HepG2 (cell line): ENCODE measurements around the gene RIN3. TPM values are rescaled to one million over a fixed set of nuclear protein-coding genes. Genes with fewer than 3 reads are reported as not detected.

Experiments
- ATAC-seq: fragments of 200-7000 bp; cut with Tn5 transposase; 3 replicates; pipeline ENCODE4 v1.9.1; 2020; ENCODE audit warnings: mild to moderate bottlenecking, moderate library complexity
- BruUV-seq: library from RNA; stranded (reverse); fragments of 400-500 nt; replicated peaks from 2 replicates; lab custom pipeline; 2021; lab: Mats Ljungman, UMichigan
- CTCF ChIA-PET: fragments of 300-600 bp; formaldehyde crosslinking; extraction: SDS; loops from one replicate; lab custom pipeline; 2021; ENCODE audit warnings: low total read pairs, inconsistent platforms, low intra/inter-chr PET ratio; lab: Yijun Ruan, JAX
- POLR2A ChIA-PET: fragments of 350-600 bp; sonication (Branson Sonifier 250); formaldehyde crosslinking; loops from one replicate; lab custom pipeline; 2020; ENCODE audit warnings: antibody characterized with exemption, inconsistent platforms; lab: Yijun Ruan, JAX
- DNase-seq: peaks from one replicate; pipeline ENCODE4 v3.0.0-alpha.2; 2015; ENCODE audit warnings: low spot score
- FAIRE-seq: peaks from 3 replicates; lab custom pipeline; 2011; peaks lifted over from hg19 to GRCh38; lab: Jason Lieb, UNC
- H2AFZ ChIP-seq: one replicate; pipeline ENCODE4 v1.6.1; 2011; ENCODE audit warnings: low read length, inconsistent platforms
- H3K27ac ChIP-seq: fragments of 300-600 bp; 3 replicates; pipeline ENCODE4 v1.8.0; 2011; ENCODE audit warnings: mixed run types, mild to moderate bottlenecking, mixed read lengths, low read length, inconsistent platforms; ENCODE audit not compliant: insufficient read depth; ENCODE audit errors: extremely low read length
- H3K27me3 ChIP-seq, 2 experiments: fragments of 200-600 bp in 1 of 2; 2 replicates in 1 of 2; 3 replicates in 1 of 2; pipeline versions ENCODE4 v1.6.0 to v1.8.0; 2011; ENCODE audit warnings: low read length in 2 of 2, mild to moderate bottlenecking in 2 of 2, moderate library complexity in 2 of 2, inconsistent platforms in 1 of 2; ENCODE audit not compliant: insufficient read depth in 2 of 2, control insufficient read depth in 1 of 2
- H3K36me3 ChIP-seq, 2 experiments: fragments of 200-600 bp in 1 of 2; replicated peaks in 1 of 2; 2 replicates in 1 of 2; 3 replicates in 1 of 2; pipeline versions ENCODE4 v1.5.1 to v1.8.0; 2011; ENCODE audit warnings: low read length in 2 of 2, inconsistent platforms in 1 of 2; ENCODE audit not compliant: insufficient read depth in 2 of 2, control insufficient read depth in 1 of 2
- H3K4me1 ChIP-seq: 2 replicates; pipeline ENCODE4 v1.5.1; 2012; ENCODE audit warnings: low read length, inconsistent platforms; ENCODE audit not compliant: insufficient read depth
- H3K4me2 ChIP-seq: 2 replicates; pipeline ENCODE4 v1.6.0; 2011; ENCODE audit warnings: low read depth, low read length, inconsistent platforms
- H3K4me3 ChIP-seq, 3 experiments: fragments of 200-600 bp in 1 of 3; sonication (generic), shearing (Covaris generic) in 1 of 3; replicated peaks in 1 of 3; 2 replicates each; pipeline ENCODE4 v1.5.1; 2011 to 2016; ENCODE audit warnings: low read length in 3 of 3, inconsistent platforms in 2 of 3, low read depth in 2 of 3, mild to moderate bottlenecking in 2 of 3, control low read depth in 1 of 3, mixed read lengths in 1 of 3; ENCODE audit not compliant: insufficient read depth in 1 of 3
- H3K79me2 ChIP-seq: one replicate; pipeline ENCODE4 v1.6.1; 2011; ENCODE audit warnings: low read length, inconsistent platforms; ENCODE audit not compliant: insufficient read depth
- H3K9ac ChIP-seq: 2 replicates; pipeline ENCODE4 v1.6.0; 2011; ENCODE audit warnings: mild to moderate bottlenecking, low read depth, low read length, inconsistent platforms; ENCODE audit not compliant: insufficient read depth
- H3K9me3 ChIP-seq: 2 replicates; pipeline ENCODE4 v1.5.1; 2012; ENCODE audit warnings: mild to moderate bottlenecking, low read length
- H4K20me1 ChIP-seq: 2 replicates; pipeline ENCODE4 v1.6.0; 2011; ENCODE audit warnings: inconsistent platforms, mild to moderate bottlenecking, low read length, moderate library complexity; ENCODE audit not compliant: insufficient read depth
- ADNP ChIP-seq: sonication (generic); formaldehyde crosslinking; IDR thresholded peaks from 2 replicates; pipeline ENCODE4 v1.4.0; 2020; ENCODE audit warnings: missing genetic modification reagents
- DR1 ChIP-seq: sonication (generic); formaldehyde crosslinking; IDR thresholded peaks from 2 replicates; pipeline ENCODE4 v1.8.0; 2021; ENCODE audit warnings: mild to moderate bottlenecking, missing genetic modification reagents, inconsistent platforms
- ELF3 ChIP-seq: IDR thresholded peaks from 2 replicates; pipeline ENCODE4 v1.6.1; 2016; ENCODE audit warnings: missing genetic modification reagents, missing compliant biosample characterization
- JUNB ChIP-seq: sonication (generic); formaldehyde crosslinking; IDR thresholded peaks from 2 replicates; pipeline ENCODE4 v1.8.0; 2022; ENCODE audit warnings: missing genetic modification reagents, mild to moderate bottlenecking, borderline replicate concordance
- MATR3 ChIP-seq: sonication (generic); formaldehyde crosslinking; IDR thresholded peaks from 2 replicates; pipeline ENCODE4 v1.4.0; 2020; ENCODE audit warnings: missing genetic modification reagents
- NFYB ChIP-seq: sonication (generic); formaldehyde crosslinking; IDR thresholded peaks from 2 replicates; pipeline ENCODE4 v1.4.0; 2020; ENCODE audit warnings: missing genetic modification reagents
- TARDBP ChIP-seq: sonication (generic); formaldehyde crosslinking; IDR thresholded peaks from 2 replicates; pipeline ENCODE4 v1.8.0; 2022; ENCODE audit warnings: mild to moderate bottlenecking, missing genetic modification reagents
- THYN1 ChIP-seq: sonication (generic); formaldehyde crosslinking; IDR thresholded peaks from 2 replicates; pipeline ENCODE4 v1.8.1; 2023; ENCODE audit warnings: low read depth, mild to moderate bottlenecking, moderate library complexity, missing genetic modification reagents, borderline replicate concordance
- ZBTB8A ChIP-seq: sonication (generic); formaldehyde crosslinking; IDR thresholded peaks from 2 replicates; pipeline ENCODE4 v1.4.0; 2020; ENCODE audit warnings: mild to moderate bottlenecking, low read depth, missing genetic modification reagents, borderline replicate concordance
- ZNF33B ChIP-seq: sonication (generic); formaldehyde crosslinking; IDR thresholded peaks from 2 replicates; pipeline ENCODE4 v1.5.1; 2020; ENCODE audit warnings: mild to moderate bottlenecking, missing genetic modification reagents
- WGBS: methylation state at CpG from one replicate; pipeline ENCODE4 v1.1.6; 2017; ENCODE audit warnings: low lambda C conversion rate; 5-methylcytosine and 5-hydroxymethylcytosine counted together
- in situ Hi-C: cut with HindIII; loops from 2 replicates; pipeline ENCODE4 v1.10.0; 2017; ENCODE audit warnings: low pct_unique_long_range_greater_than_20kb; ENCODE audit not compliant: extremely low pct_ligation_motif_present
- intact Hi-C: fragments of 100-400 bp; cut with micrococcal nuclease; formaldehyde crosslinking; loops from one replicate; pipeline ENCODE4 v1.10.0; 2022; ENCODE audit not compliant: unreplicated experiment
- polyA plus RNA-seq, 8 experiments: library from polyadenylated mRNA; depleted of rRNA in 3 of 8; stranded (reverse) in 7 of 8; unstranded in 1 of 8; fragments of >200 nt; fragmentation: Illumina TruSeq in 4 of 8; extraction: Trizol in 4 of 8; gene quantifications; 2 replicates each; pipeline versions ENCODE4 v1.2.1 to v1.2.3, GENCODE V29; 2011 to 2016; ENCODE audit warnings: low read depth in 4 of 8, missing spikeins in 1 of 8, mixed read lengths in 1 of 8; ENCODE audit not compliant: insufficient read depth in 1 of 8
- total RNA-seq, 5 experiments: library from RNA; depleted of rRNA; stranded (reverse); fragments of >200 nt; fragmentation: Illumina TruSeq; extraction: Trizol; gene quantifications; 2 replicates each; pipeline ENCODE4 v1.2.3, GENCODE V29; 2016; ENCODE audit warnings: low read depth in 1 of 5
- TF ChIP-seq, protein P1 (sequence below): sonication (generic); formaldehyde crosslinking; conservative IDR thresholded peaks from 2 replicates; pipeline ENCODE4 v1.5.0; 2020; ENCODE audit warnings: missing genetic modification reagents
- TF ChIP-seq, protein P2 (sequence below): sonication (generic); formaldehyde crosslinking; IDR thresholded peaks from 2 replicates; pipeline ENCODE4 v1.4.0; 2020; ENCODE audit warnings: missing genetic modification reagents
- TF ChIP-seq, protein P3 (sequence below): sonication (generic); formaldehyde crosslinking; IDR thresholded peaks from 2 replicates; pipeline ENCODE4 v1.8.1; 2023; ENCODE audit warnings: mild to moderate bottlenecking, missing genetic modification reagents

Gene RIN3
- total and polyA plus RNA-seq, 2 of the 13 experiments (the other 11 are each of a cell fraction or from before 2014, with no cell fraction given), result 2.3 to 3.6 TPM

DNA sequence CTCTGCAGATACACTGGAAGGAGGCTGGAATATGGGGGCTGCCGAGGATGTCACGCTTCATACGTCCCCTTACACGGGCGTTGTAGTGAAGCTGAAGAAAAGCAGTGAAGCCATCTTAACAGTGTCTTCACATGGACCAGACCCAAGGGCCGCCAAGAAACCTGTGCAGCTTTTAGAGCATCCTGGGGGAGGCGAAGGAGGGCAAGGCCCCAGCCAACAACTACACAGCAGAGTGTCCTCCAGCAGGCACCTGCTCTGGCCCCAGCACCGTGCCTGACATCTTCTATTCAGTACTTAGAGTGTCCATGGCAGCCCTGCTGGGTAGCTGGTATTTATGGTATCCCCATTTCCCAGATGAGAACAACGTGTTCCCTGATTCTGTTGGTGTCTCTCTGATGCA lies 48.9 kb upstream of the RIN3 start (continued):
- TF ChIP-seq JUNB, result no peak

DNA sequence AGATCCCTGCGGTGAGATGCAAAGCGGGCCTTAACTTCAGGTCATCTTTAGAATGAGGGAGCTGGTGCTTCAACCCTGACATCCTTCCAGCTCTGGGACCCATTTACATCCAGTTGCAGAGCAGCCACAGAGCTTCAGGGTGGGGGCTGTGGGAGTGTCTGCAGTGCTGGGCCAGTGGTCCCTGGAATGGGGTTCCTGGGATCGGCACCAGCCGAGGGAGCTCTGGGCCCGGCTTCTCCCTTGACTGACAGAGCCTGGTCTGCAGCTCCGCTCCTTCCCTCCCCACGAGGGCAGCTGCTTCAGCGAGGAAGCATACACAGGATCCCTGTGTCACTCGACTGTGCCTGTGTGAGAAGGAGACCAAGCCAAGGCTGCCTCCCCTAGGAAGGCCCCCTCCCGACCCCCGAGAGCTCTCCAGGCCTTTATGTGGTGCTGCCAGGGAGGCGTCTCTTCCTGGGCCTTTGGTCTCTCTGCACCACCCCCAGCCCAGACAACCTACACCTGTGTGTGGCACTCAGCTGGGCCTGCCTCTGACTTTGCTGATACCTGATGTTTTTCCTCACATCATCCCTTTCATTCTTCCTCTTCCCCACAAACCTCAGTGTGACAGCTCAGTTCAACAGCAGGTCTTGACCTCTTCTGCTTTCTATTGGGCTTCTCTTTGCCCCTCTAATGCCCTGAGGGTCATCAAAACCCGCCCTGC lies 48.1 kb upstream of the RIN3 start:
- no peak for ATAC-seq
- intact Hi-C loops (no loop called here), in situ Hi-C loops (no loop called here)
- no peaks in the 10 kb centered on the region for H3K9me3 ChIP-seq
- H3K27me3 ChIP-seq, result peaks cover 0 to 22% of the 10 kb centered on the region in 2 experiments; a peak in 4 of 5 replicates
- H3K4me3 ChIP-seq, result no peak overlapping the region
- H3K36me3 ChIP-seq, result no peaks in the 10 kb centered on the region
- DNase-seq, result no peak
- CTCF ChIA-PET, result no interaction called here
- no peak overlapping the region for H2AFZ ChIP-seq
- FAIRE-seq, result no peak
- no peaks in the 10 kb centered on the region for H4K20me1 ChIP-seq
- no peak overlapping the region for H3K4me2 ChIP-seq
- H3K79me2 ChIP-seq, result no peaks in the 10 kb centered on the region
- 68% methylated on average over 4 of the region's 13 CpGs for WGBS
- no peak for TF ChIP-seq THYN1 (CRISPR knock-in tag)
- no peak for TF ChIP-seq DR1
- no peak for TF ChIP-seq ADNP
- TF ChIP-seq, protein P1, sequence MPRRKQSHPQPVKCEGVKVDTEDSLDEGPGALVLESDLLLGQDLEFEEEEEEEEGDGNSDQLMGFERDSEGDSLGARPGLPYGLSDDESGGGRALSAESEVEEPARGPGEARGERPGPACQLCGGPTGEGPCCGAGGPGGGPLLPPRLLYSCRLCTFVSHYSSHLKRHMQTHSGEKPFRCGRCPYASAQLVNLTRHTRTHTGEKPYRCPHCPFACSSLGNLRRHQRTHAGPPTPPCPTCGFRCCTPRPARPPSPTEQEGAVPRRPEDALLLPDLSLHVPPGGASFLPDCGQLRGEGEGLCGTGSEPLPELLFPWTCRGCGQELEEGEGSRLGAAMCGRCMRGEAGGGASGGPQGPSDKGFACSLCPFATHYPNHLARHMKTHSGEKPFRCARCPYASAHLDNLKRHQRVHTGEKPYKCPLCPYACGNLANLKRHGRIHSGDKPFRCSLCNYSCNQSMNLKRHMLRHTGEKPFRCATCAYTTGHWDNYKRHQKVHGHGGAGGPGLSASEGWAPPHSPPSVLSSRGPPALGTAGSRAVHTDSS (CRISPR knock-in tag), result no peak
- no peak for TF ChIP-seq TARDBP
- no peak for TF ChIP-seq ZBTB8A
- no peak for TF ChIP-seq ZNF33B (CRISPR knock-in tag)
- TF ChIP-seq, protein P2, sequence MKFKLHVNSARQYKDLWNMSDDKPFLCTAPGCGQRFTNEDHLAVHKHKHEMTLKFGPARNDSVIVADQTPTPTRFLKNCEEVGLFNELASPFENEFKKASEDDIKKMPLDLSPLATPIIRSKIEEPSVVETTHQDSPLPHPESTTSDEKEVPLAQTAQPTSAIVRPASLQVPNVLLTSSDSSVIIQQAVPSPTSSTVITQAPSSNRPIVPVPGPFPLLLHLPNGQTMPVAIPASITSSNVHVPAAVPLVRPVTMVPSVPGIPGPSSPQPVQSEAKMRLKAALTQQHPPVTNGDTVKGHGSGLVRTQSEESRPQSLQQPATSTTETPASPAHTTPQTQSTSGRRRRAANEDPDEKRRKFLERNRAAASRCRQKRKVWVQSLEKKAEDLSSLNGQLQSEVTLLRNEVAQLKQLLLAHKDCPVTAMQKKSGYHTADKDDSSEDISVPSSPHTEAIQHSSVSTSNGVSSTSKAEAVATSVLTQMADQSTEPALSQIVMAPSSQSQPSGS, result no peak
- TF ChIP-seq NFYB (CRISPR knock-in tag), result no peak
- TF ChIP-seq, protein P3, sequence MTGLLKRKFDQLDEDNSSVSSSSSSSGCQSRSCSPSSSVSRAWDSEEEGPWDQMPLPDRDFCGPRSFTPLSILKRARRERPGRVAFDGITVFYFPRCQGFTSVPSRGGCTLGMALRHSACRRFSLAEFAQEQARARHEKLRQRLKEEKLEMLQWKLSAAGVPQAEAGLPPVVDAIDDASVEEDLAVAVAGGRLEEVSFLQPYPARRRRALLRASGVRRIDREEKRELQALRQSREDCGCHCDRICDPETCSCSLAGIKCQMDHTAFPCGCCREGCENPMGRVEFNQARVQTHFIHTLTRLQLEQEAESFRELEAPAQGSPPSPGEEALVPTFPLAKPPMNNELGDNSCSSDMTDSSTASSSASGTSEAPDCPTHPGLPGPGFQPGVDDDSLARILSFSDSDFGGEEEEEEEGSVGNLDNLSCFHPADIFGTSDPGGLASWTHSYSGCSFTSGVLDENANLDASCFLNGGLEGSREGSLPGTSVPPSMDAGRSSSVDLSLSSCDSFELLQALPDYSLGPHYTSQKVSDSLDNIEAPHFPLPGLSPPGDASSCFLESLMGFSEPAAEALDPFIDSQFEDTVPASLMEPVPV, result no peak
- no peak for TF ChIP-seq MATR3
- TF ChIP-seq ELF3 (CRISPR knock-in tag), result no peak
- POLR2A ChIA-PET, result no interaction called here
- H3K27ac ChIP-seq, result no peak overlapping the region
- no peak overlapping the region for H3K9ac ChIP-seq
- no peaks in the 10 kb centered on the region for H3K4me1 ChIP-seq
- BruUV-seq, result no TSS peak
